ENCODE data around the gene NTM.

Gene NTM

GRCh38 chr11:131644204-131644795, 273.9 kb downstream of the NTM start:
- DNase-seq (ENCODE audit: low read depth), result no peak

GRCh38 chr11:131645237-131645636, 274.8 kb downstream of the NTM start:
- no peak for DNase-seq (ENCODE audit: low read depth)

DNA sequence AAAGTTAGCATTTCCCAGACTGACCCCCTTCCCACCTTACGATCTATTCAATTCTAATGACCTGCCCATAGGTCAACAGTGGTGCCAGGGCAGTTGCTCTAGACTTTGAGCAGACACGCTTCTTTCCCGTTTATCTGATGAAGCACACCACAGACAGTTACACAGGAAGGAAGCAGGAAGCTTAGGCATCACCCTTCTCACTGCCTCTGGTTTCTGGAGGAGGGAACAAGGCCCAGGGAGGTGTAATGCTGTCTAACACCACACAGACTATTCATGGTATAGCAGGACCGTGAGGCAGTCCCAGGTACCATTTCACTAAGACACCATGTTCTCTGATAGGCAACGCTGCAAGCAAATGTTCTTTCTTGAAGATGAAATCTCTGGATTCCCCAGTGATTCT, 279.4 kb downstream of the NTM start:
- no peak for DNase-seq (ENCODE audit: low read depth)

- DNase-seq (ENCODE audit: low read depth), result no peak
Observed at GRCh38 chr11:131652231-131652630, 281.8 kb downstream of the NTM start.

DNA sequence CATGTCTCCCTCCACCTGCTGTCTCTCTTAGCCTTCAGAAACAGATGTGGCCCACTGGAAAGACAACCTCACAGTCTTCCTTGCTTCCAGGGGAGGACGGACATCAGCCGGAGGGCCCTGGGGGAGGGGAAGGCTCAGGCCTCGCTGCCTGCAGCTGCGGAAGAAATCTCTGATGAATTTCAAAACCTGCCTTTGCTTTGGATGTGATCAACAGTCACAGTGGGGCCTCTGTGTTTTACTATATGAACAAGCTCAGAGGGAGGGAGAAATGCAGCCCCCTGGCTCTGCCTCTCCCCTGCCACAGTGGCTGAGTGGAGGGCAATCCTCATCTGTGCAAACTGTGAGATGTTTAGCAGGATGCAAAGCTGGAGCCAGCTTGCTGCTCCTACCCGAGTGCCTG, 282.8 kb downstream of the NTM start:
- no peak for DNase-seq (ENCODE audit: low read depth)

DNA sequence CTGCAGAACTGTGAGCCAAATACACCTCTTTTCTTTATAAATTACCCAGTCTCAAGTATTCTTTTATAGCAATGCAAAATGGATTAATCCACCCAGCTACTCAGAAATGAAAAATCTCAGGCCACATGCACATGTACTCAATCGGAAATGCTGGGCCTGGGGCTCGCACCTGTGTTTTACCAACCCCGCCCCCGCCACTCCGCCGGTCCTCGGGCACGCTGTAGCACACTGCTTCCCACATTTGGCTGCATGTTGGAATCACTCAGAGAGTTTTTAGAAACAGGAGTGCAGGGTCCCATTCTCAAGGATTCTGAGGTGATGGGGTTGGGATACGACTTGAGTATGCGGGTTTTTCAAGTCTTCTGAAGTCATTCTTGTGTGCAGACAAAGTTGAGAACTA, 284.4 kb downstream of the NTM start:
- no peak for DNase-seq (ENCODE audit: low read depth)

- no peak for DNase-seq (ENCODE audit: low read depth)
Observed at GRCh38 chr11:131656179-131656838, 285.9 kb downstream of the NTM start.

GRCh38 chr11:131656839-131657211, 286.4 kb downstream of the NTM start:
- no peak for DNase-seq (ENCODE audit: low read depth)

DNA sequence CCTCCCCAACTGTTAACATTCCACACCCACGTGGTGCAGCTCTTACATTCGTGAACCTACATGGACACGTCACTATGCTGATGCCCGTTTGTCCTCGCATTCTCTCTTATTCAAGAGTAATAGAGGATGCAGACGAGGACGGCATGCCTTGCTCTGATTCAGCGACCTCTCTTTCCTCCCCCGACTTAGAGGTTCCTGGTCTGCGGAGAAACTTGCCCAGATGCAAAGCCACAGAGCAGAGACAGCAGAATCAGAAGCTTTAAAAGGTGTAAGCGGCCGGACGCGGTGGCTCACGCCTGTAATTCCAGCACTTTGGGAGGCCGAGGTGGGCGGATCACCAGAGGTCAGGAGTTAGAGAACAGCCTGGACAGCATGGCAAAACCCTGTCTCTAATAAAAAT, 288.0 kb downstream of the NTM start:
- DNase-seq (ENCODE audit: low read depth), result no peak

DNA sequence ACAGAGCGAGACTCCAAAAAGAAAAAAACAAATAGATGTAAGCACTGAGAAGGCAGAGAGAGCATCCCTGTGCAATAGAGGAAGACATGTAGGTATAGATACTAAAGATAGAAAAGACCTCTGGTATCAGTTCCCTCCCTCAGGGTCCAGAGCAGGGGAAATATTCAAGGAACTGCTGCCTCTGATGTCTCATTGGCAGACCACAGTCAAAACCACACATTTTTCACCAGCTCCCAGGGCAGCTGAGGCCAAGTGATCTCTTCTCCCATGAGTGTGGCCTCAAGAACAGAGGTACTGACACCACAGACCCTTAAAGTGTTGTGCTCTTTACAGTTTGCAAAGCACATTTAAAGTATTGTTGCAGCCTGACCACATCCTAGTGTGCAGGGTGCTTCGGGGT, 288.5 kb downstream of the NTM start:
- DNase-seq (ENCODE audit: low read depth), result no peak

GRCh38 chr11:131659931-131660330, 289.5 kb downstream of the NTM start:
- DNase-seq (ENCODE audit: low read depth), result no peak

GRCh38 chr11:131661132-131661531, 290.7 kb downstream of the NTM start:
- no peak for DNase-seq (ENCODE audit: low read depth)

GRCh38 chr11:131662317-131662972, 292.0 kb downstream of the NTM start:
- no peak for DNase-seq (ENCODE audit: low read depth)

DNA sequence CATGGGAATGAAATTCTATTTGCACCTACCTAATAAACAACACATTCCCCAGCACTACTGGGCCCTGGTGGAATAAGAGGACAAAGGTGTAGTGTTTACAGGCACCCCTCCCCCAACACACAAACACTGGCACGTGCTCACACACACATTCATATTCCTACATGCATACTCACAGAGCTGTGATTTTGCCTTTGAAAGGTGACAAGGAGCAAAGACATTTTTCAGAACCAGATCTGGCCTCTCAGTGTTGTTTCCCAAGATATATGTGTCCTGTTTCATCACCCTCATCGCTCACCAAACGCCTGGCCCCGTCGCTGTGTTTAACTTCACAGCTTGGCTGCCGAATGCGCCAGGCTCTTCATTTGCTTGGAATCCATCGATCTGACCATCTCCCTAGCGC, 292.6 kb downstream of the NTM start:
- DNase-seq (ENCODE audit: low read depth), result no peak

- no peak for DNase-seq (ENCODE audit: low read depth)
Observed at GRCh38 chr11:131663405-131664200, 293.2 kb downstream of the NTM start.

- DNase-seq (ENCODE audit: low read depth), result no peak
Observed at GRCh38 chr11:131664293-131664692, 293.9 kb downstream of the NTM start.

GRCh38 chr11:131664816-131665215, 294.4 kb downstream of the NTM start:
- no peak for DNase-seq (ENCODE audit: low read depth)

GRCh38 chr11:131665344-131665968, 295.0 kb downstream of the NTM start:
- DNase-seq (ENCODE audit: low read depth), result no peak

GRCh38 chr11:131666006-131666405, 295.6 kb downstream of the NTM start:
- no peak for DNase-seq (ENCODE audit: low read depth)

DNA sequence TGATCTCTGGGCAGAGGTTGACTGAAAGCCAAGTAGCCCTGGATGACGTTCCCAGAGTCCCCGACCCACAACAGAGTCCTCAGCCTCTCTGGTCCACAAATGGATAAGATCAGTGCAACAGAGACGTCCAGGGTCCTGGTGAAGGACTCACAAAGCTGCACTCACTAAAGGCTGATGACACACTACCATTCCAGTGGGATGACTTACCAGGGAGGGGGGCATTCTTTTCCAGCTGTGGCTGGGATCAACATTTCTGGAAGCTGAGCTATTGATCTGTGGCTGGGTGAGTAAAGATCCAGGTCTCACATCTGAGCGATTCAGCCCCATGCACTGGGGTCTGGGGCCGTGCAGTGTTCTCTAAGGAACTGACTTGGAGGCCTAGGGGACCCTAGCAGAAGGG, 296.2 kb downstream of the NTM start:
- DNase-seq (ENCODE audit: low read depth), result no peak

DNA sequence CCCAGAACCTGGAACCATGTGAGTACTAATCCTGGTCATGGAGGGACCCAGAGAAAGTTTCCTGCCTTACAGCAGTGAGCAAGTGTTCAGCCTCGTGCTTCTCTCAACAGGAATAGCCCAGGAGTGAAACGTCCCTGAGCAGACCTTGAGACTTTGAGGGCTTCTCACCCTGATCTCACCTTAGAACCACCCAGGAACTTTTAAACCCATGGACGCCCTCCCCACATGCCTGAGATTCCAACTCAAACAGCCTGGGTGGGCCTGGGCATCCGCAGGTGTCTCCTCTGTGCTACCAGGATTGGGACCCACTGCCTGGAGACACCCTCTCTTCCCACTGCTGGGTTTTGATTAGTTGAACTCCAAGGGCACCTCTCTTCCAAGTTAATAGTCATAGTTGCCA, 297.2 kb downstream of the NTM start:
- no peak for DNase-seq (ENCODE audit: low read depth)

All from stimulated activated CD8-positive, alpha-beta memory T cell treated with anti-CD3 and anti-CD28 coated beads, Interleukin-15, amount 100 ng/mL, for 24 hours (primary cell).